Gastrocnemius medialis (tissue), 4 donors: ENCODE results near the gene CENPC.

Experiments
- POLR2A ChIP-seq, 2 donors: fragments of 450-650 bp; IDR thresholded peaks; one replicate each; pipeline ENCODE4 v1.6.1; 2017; ENCODE audit warnings: antibody characterized with exemption in 2 of 2, mild to moderate bottlenecking in 2 of 2, moderate library complexity in 2 of 2
- TF ChIP-seq, protein P1 (sequence below), 5 experiments: fragments of 450-650 bp in 3 of 5; fragments of 200-600 bp in 2 of 5; sonication (generic) in 2 of 5; IDR thresholded peaks in 4 of 5; conservative IDR thresholded peaks in 1 of 5; 1 replicate in 4 of 5; 2 replicates in 1 of 5; pipeline ENCODE4 v1.5.1; 2016 to 2019; ENCODE audit warnings: antibody characterized with exemption in 5 of 5, mild to moderate bottlenecking in 3 of 5, moderate library complexity in 3 of 5

DNA sequence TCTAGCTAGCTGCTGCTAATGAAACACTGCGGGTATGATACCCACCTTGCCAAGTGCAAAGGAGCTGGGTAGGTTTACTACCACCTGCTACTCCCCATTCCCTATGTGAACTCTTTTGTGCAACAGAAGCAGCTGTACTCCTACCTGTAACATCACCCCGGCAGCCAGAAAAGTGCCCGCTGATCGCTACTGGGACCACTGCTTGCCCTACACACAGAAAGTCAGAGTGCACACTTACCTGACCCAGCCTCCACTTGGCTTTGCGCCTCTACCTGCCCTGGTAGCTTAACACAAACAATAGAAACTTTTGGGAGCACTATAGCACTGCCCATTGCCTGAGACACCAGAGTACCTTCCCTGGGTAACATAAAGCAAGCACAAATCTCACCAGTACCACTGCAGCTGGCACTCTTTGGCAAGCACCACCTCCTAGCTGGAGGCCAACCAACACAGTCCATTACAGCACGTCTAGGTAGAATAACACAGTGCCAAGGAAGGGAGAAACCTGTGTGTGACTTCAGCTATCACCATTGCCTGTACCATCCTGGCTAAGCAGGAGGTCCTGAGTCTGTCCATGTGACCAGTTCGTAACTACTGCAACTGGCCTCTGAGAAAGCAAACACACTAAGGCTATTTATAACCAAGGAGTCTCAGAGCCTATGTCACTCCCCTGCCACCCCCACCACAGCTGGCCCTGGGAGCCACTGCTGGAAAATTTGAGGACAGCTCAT lies 80.1 kb downstream of the CENPC start:
- TF ChIP-seq, protein P1, sequence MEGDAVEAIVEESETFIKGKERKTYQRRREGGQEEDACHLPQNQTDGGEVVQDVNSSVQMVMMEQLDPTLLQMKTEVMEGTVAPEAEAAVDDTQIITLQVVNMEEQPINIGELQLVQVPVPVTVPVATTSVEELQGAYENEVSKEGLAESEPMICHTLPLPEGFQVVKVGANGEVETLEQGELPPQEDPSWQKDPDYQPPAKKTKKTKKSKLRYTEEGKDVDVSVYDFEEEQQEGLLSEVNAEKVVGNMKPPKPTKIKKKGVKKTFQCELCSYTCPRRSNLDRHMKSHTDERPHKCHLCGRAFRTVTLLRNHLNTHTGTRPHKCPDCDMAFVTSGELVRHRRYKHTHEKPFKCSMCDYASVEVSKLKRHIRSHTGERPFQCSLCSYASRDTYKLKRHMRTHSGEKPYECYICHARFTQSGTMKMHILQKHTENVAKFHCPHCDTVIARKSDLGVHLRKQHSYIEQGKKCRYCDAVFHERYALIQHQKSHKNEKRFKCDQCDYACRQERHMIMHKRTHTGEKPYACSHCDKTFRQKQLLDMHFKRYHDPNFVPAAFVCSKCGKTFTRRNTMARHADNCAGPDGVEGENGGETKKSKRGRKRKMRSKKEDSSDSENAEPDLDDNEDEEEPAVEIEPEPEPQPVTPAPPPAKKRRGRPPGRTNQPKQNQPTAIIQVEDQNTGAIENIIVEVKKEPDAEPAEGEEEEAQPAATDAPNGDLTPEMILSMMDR (IDR thresholded peaks at IDR 0.05 in 4 of 5, conservative IDR thresholded peaks at IDR 0.05 in 1 of 5) = no peak
- TF ChIP-seq POLR2A (IDR thresholded peaks at IDR 0.05) = no peak
